ENCODE results near the gene TMEM69. TPM values are rescaled to one million over a fixed set of nuclear protein-coding genes. Genes with fewer than 3 reads are reported as not detected.

TMEM69 gene
- total and polyA plus RNA-seq, 2 experiments from 2014 or later, result 30.6 to 33.5 TPM

DNA sequence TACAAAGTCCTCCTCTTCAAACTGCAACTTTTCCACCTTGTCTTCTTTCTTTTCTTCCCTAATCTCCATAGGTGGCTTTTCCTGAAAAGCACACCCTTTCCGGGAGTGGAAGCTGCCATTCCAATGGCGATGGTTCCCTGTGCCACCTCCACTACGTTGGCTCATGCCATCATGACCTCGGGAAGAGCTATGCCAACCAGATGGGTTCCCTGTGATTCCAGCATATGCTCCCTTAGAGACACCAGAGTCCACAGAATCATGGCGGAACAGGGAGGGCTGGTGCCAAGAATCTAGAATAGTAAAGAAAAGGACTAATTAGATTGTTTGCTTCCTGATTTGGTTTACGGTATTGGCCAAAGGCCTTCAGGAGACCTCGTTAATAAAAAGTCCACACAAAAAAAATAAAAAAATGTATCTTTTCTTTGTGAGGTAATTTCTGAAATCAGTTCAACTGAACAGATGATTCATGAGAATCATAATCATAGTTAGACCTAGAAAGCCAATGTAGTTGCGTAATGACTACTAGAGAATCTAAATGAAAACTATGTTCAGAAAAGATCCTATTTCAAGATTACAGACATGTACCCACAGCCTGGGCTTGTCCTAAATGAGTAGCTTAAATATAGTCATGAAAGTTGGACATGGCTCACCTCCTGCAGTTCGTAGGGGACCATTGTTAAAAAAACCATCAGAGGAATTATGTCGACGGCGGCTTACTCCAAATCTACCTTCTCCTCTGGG lies 33.3 kb upstream of the TMEM69 start:
- H3K9me2 ChIP-seq (replicated peaks; ENCODE audit: insufficient read depth), result no peaks in the 10 kb centered on the region
- no peak overlapping the region for H2AFZ ChIP-seq
- no peak overlapping the region for H3K27ac ChIP-seq
- DNase-seq (ENCODE audit: low spot score), result no peak
- no peak overlapping the region for H3K4me3 ChIP-seq
- no peaks in the 10 kb centered on the region for H3K36me3 ChIP-seq (replicated peaks; ENCODE audit: insufficient read depth, low read depth)
- no peak overlapping the region for H3K4me2 ChIP-seq
- no peaks in the 10 kb centered on the region for H3K9me3 ChIP-seq (ENCODE audit: low read depth)
- TF ChIP-seq, protein P1, sequence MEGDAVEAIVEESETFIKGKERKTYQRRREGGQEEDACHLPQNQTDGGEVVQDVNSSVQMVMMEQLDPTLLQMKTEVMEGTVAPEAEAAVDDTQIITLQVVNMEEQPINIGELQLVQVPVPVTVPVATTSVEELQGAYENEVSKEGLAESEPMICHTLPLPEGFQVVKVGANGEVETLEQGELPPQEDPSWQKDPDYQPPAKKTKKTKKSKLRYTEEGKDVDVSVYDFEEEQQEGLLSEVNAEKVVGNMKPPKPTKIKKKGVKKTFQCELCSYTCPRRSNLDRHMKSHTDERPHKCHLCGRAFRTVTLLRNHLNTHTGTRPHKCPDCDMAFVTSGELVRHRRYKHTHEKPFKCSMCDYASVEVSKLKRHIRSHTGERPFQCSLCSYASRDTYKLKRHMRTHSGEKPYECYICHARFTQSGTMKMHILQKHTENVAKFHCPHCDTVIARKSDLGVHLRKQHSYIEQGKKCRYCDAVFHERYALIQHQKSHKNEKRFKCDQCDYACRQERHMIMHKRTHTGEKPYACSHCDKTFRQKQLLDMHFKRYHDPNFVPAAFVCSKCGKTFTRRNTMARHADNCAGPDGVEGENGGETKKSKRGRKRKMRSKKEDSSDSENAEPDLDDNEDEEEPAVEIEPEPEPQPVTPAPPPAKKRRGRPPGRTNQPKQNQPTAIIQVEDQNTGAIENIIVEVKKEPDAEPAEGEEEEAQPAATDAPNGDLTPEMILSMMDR (IDR thresholded peaks at IDR 0.05; ENCODE audit: poor library complexity), result no peak
- no peak for TF ChIP-seq EZH2 (IDR thresholded peaks at IDR 0.05; ENCODE audit: borderline replicate concordance)
- no peak for TF ChIP-seq EZH2phosphoT487 (IDR thresholded peaks at IDR 0.05; ENCODE audit: low read depth, severe bottlenecking, unreplicated experiment)
- H4K20me1 ChIP-seq (ENCODE audit: insufficient read depth, poor library complexity, severe bottlenecking), result peaks cover 16% of the 10 kb centered on the region
- WGBS (ENCODE audit: low lambda C conversion rate, missing lambda C conversion rate), result 96% methylated on average over 12 of the region's 12 CpGs
- H3K4me1 ChIP-seq (ENCODE audit: insufficient read depth), result peaks cover 6% of the 10 kb centered on the region
- peaks cover 90% of the 10 kb centered on the region for H3K79me2 ChIP-seq
- no peaks in the 10 kb centered on the region for H3K27me3 ChIP-seq

DNA sequence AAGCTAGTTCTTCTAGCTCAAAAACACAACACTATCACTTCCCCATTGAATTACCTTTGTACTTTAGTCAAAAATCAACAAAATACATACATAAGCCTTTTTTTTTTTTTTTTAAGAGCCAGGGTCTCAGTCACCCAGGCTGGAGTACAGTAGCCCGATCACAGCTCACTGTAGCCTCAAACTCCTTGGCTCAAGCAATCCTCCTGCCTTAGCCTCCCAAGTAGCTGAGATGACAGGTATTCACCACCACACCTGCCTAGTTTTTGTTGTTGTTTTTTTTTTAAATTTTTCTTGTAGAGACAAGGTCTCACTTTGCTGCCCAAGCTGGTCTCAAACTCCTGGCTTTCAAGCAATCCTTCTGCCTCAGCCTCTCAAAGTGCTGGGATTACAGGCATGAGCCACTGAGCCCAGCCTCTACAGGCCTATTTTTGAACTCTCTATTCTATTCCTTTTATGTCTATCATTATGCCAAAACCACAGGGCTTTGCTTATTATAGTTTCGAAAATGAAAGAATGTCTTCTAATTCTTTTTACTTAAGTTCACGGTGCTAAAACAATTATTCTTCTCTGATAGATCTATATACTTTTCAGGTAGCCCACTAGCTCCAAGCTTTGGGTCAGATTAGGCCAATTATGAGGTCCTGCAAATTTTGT lies 31.3 kb upstream of the TMEM69 start:
- H3K4me3 ChIP-seq, result no peak overlapping the region
- H3K9me3 ChIP-seq (ENCODE audit: low read depth), result no peaks in the 10 kb centered on the region
- no peak overlapping the region for H2AFZ ChIP-seq
- peaks cover 92% of the 10 kb centered on the region for H3K79me2 ChIP-seq
- peaks cover 6% of the 10 kb centered on the region for H3K4me1 ChIP-seq (ENCODE audit: insufficient read depth)
- no peak for DNase-seq (ENCODE audit: low spot score)
- H3K4me2 ChIP-seq, result no peak overlapping the region
- TF ChIP-seq EZH2phosphoT487 (IDR thresholded peaks at IDR 0.05; ENCODE audit: low read depth, severe bottlenecking, unreplicated experiment), result no peak
- TF ChIP-seq EZH2 (IDR thresholded peaks at IDR 0.05; ENCODE audit: borderline replicate concordance), result no peak
- TF ChIP-seq, protein P1 (IDR thresholded peaks at IDR 0.05; ENCODE audit: poor library complexity), result no peak
- no peak overlapping the region for H3K27ac ChIP-seq
- H3K36me3 ChIP-seq (replicated peaks; ENCODE audit: insufficient read depth, low read depth), result no peaks in the 10 kb centered on the region
- H3K9me2 ChIP-seq (replicated peaks; ENCODE audit: insufficient read depth), result no peaks in the 10 kb centered on the region
- no peaks in the 10 kb centered on the region for H3K27me3 ChIP-seq
- 99% methylated on average over 3 of the region's 3 CpGs for WGBS (ENCODE audit: low lambda C conversion rate, missing lambda C conversion rate)
- H4K20me1 ChIP-seq (ENCODE audit: insufficient read depth, poor library complexity, severe bottlenecking), result peaks cover 20% of the 10 kb centered on the region

DNA sequence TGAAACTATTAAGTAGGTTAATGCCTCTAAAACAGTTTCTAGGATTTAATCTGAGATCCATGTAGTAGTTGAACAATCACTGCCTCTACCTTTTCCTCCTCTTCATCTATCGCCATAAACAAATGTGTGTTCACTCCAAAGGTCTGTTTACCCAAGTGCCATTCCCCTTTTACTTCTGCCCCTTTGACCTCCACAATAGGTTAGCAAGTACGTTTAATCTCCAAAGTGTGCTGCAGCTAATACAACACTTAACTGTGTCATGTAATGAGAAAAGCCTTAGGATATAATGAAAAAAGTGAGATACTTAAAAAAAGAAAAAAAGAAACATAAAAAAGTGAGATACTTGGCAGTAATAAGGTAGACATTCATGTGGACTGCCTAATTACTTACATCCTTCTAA lies 29.8 kb upstream of the TMEM69 start:
- Histone ChIP-seq H3K9me2 (replicated peaks; ENCODE audit: insufficient read depth) (no peaks in the 10 kb centered on the region), H3K9me3 (ENCODE audit: low read depth) (no peaks in the 10 kb centered on the region), H3K4me3 (no peak overlapping the region), H3K36me3 (replicated peaks; ENCODE audit: insufficient read depth, low read depth) (no peaks in the 10 kb centered on the region), H3K79me2 (peaks cover 92% of the 10 kb centered on the region), H4K20me1 (ENCODE audit: insufficient read depth, poor library complexity, severe bottlenecking) (peaks cover 35% of the 10 kb centered on the region), H3K27me3 (no peaks in the 10 kb centered on the region), H3K4me1 (ENCODE audit: insufficient read depth) (peaks cover 6% of the 10 kb centered on the region), H3K4me2 (peak overlapping the region; percentile 4), H2AFZ (no peak overlapping the region), H3K27ac (peak overlapping the region; percentile 14)
- TF ChIP-seq EZH2phosphoT487 (IDR thresholded peaks at IDR 0.05; ENCODE audit: low read depth, severe bottlenecking, unreplicated experiment), result no peak
- no peak for TF ChIP-seq EZH2 (IDR thresholded peaks at IDR 0.05; ENCODE audit: borderline replicate concordance)
- TF ChIP-seq, protein P1 (IDR thresholded peaks at IDR 0.05; ENCODE audit: poor library complexity), result no peak
- WGBS (ENCODE audit: low lambda C conversion rate, missing lambda C conversion rate), result 64% methylated on average over 2 of the region's 2 CpGs
- DNase-seq (ENCODE audit: low spot score), result peak; percentile 5

Measured in hepatocyte (in vitro differentiated cells).